HG03439 (cell line): ENCODE results near the gene PAGE5.

Source experiments
- ATAC-seq: cut with Tn5 transposase; IDR thresholded peaks from one replicate; pipeline ENCODE4 v1.9.1; 2021; ENCODE audit warnings: mild to moderate bottlenecking, moderate library complexity; ENCODE audit not compliant: unreplicated experiment

PAGE5 gene

GRCh38 chrX:55220119-55220794, at the start of gene PAGE5:
PAGE5 (plus strand) TSS chrX:55220346; CDS start chrX:55221383, 1,037 bp downstream.
- ATAC-seq = no peak

- no peak for ATAC-seq
Observed at GRCh38 chrX:55187281-55187680, 32.9 kb upstream of the PAGE5 start.

GRCh38 chrX:55196688-55197087, 23.5 kb upstream of the PAGE5 start:
- ATAC-seq = no peak

- no peak for ATAC-seq
Observed at GRCh38 chrX:55201930-55202579, 18.1 kb upstream of the PAGE5 start.

GRCh38 chrX:55206162-55206941, 13.8 kb upstream of the PAGE5 start:
- ATAC-seq = no peak

- no peak for ATAC-seq
Observed at GRCh38 chrX:55210931-55211677, 9.0 kb upstream of the PAGE5 start.

GRCh38 chrX:55213381-55213780, 6.8 kb upstream of the PAGE5 start:
- no peak for ATAC-seq

GRCh38 chrX:55240788-55241340, 20.7 kb downstream of the PAGE5 start:
- ATAC-seq = no peak

GRCh38 chrX:55253528-55253927, 33.4 kb downstream of the PAGE5 start:
- no peak for ATAC-seq

- ATAC-seq = no peak
Observed at GRCh38 chrX:55260806-55261205, 40.7 kb downstream of the PAGE5 start.

GRCh38 chrX:55264816-55265215, 44.7 kb downstream of the PAGE5 start, which contains the start of gene PAGE3:
PAGE3 (minus strand) TSS chrX:55264916; CDS start chrX:55263903, 1,013 bp downstream.
- no peak for ATAC-seq
